Activated CD4-positive, alpha-beta T cell treated with anti-CD3 and anti-CD28 coated beads for 36 hours (primary cell): ENCODE results near the gene WNT4. TPM values are rescaled to one million over a fixed set of nuclear protein-coding genes. Genes with fewer than 3 reads are reported as not detected.

Source experiments
- ATAC-seq: fragments of 200-7000 bp; cut with Tn5 transposase; one replicate; pipeline ENCODE4 v1.10.0; 2021; ENCODE audit warnings: mild to moderate bottlenecking, moderate library complexity
- CTCF ChIA-PET: fragments of 350-600 bp; sonication (Branson Sonifier 250); formaldehyde crosslinking; loops from one replicate; lab custom pipeline; 2021; ENCODE audit warnings: antibody characterized with exemption; lab: Charles Lee
- POLR2A ChIA-PET: fragments of 350-600 bp; sonication (Branson Sonifier 250); formaldehyde crosslinking; loops from one replicate; lab custom pipeline; 2021; ENCODE audit warnings: antibody characterized with exemption, inconsistent platforms; lab: Charles Lee
- DNase-seq: peaks from one replicate; pipeline ENCODE4 v3.0.0-alpha.2; 2020
- H3K27ac Mint-ChIP-seq: one replicate; pipeline ENCODE4 v1.8.0; 2021; ENCODE audit warnings: mixed read lengths
- H3K27me3 Mint-ChIP-seq: one replicate; pipeline ENCODE4 v1.8.0; 2021; ENCODE audit warnings: mixed read lengths
- H3K36me3 Mint-ChIP-seq: one replicate; pipeline ENCODE4 v1.8.0; 2021; ENCODE audit warnings: low read depth, mixed read lengths
- H3K4me1 Mint-ChIP-seq: one replicate; pipeline ENCODE4 v1.8.0; 2021; ENCODE audit warnings: mixed read lengths
- H3K4me3 Mint-ChIP-seq: one replicate; pipeline ENCODE4 v1.8.0; 2021; ENCODE audit warnings: mild to moderate bottlenecking, moderate library complexity, mixed read lengths
- H3K9me3 Mint-ChIP-seq: one replicate; pipeline ENCODE4 v1.8.0; 2021; ENCODE audit warnings: low read depth, mixed read lengths
- intact Hi-C, 2 experiments: fragments of 100-400 bp; cut with DNase I in 1 of 2; cut with micrococcal nuclease in 1 of 2; formaldehyde crosslinking; loops; one replicate each; pipeline versions ENCODE4 v1.14.2 to v1.15.1; 2022 to 2024; cut with DNase I, micrococcal nuclease
- total RNA-seq, 2 experiments: library from RNA; stranded (reverse); gene quantifications; one replicate each; pipeline ENCODE4 v1.2.3, GENCODE V29; 2021

WNT4 gene
- total RNA-seq, 2 experiments from 2014 or later, result not detected

DNA sequence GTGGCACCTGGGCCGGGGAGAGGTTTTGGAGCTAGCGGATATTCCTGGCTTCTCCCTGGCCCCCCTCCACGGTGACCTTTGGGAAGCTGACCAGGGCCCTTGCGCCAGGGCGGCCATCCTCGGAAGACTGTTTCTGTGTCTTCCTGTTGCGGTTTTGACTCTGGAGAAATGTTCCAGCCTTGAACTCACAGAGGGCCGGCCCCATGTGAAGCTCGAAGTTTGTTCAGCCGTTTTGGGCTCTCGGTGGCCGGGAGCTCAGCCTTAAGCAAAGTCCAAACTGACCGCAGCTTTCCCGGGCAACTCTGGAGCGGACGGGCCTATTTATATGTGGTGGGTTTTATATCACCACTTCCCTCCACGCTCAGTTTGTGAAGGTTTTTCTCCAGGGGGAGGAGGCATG lies 17.0 kb upstream of the WNT4 start:
- Mint-ChIP-seq H3K36me3 (no peaks in the 10 kb centered on the region), H3K4me1 (no peaks in the 10 kb centered on the region), H3K27ac (no peak overlapping the region), H3K4me3 (no peak overlapping the region), H3K27me3 (no peaks in the 10 kb centered on the region), H3K9me3 (no peaks in the 10 kb centered on the region)
- ChIA-PET POLR2A (no interaction called here), CTCF (no interaction called here)
- ATAC-seq (no peak), DNase-seq (no peak)
- intact Hi-C loops, result no loop called here

DNA sequence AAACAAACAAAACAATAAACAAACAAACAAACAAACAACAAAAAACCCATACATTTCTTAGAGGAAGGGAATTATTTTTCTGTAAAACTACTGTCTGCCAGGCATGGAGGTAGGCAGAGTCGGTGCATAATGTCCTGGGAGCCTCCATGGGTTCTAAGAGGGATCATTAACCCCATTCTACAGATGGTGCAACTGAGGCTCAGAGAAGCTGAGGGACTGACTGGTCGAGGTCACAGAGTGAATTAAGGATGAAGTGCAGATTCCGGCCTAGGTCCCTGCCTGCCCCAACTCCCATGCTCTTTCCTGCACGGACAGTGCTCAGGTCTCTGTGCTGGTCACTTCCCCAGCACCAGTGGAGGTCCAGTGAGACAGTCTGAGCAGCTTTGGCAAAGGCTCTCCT lies 15.8 kb upstream of the WNT4 start:
- H3K9me3 Mint-ChIP-seq, result no peaks in the 10 kb centered on the region
- ChIA-PET CTCF (no interaction called here), POLR2A (no interaction called here)
- H3K36me3 Mint-ChIP-seq, result no peaks in the 10 kb centered on the region
- no peaks in the 10 kb centered on the region for H3K27me3 Mint-ChIP-seq
- H3K4me3 Mint-ChIP-seq, result no peak overlapping the region
- DNase-seq, result no peak
- H3K27ac Mint-ChIP-seq, result no peak overlapping the region
- no peaks in the 10 kb centered on the region for H3K4me1 Mint-ChIP-seq
- ATAC-seq, result no peak
- intact Hi-C loops, result no loop called here

DNA sequence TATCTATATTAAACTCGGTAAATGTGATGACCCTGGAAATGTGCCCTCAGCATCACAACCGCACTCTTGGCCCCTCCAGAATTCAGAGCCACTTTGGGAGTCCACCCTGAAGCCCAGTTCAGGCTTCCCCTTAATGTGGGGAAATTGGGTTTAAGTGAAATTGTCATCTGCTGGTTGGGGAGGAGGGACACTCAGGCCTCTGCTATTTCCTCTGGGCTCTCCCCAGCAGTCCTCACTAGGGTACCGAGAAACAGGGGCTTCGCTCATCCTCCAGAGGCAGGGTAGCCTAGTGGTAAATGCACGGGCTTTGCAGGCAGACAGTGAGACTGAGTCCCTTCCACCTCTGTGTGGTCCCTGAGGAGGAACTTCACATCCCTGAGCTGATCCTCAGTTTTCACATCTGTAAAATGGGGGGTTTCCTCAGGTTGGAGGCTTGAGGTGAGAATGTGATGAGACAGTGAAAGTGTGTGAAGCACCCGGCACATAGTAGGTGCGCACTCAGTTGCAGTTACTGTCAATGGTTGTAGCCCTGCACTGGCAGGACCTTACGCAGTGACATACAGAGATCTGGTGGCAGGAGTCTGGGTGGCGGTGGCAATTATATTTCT lies 14.6 kb upstream of the WNT4 start:
- no peak overlapping the region for H3K4me3 Mint-ChIP-seq
- no peaks in the 10 kb centered on the region for H3K36me3 Mint-ChIP-seq
- POLR2A ChIA-PET, result no interaction called here

DNA sequence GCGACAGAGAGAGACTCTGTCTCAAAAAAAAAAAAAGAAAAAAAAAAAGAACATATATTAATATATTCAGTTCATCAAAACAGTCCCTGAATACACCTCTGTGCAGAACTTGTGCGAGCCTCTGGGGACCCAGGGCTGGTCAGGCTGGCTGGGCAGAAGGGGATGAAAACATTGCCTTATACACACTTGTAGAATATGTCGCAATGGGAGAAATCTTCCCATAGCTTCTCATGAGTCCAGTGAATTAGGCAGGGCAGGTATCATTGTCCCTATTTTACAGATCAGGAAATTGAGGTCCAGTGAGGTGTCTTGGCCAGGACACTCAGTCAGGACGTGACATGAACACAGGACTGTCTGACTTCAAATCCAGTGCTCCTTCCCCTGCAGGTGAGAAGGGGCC lies 12.6 kb upstream of the WNT4 start:
- intact Hi-C loops, result no loop called here
- no peaks in the 10 kb centered on the region for H3K36me3 Mint-ChIP-seq
- DNase-seq (no peak), ATAC-seq (no peak)
- no peak overlapping the region for H3K27ac Mint-ChIP-seq
- no peaks in the 10 kb centered on the region for H3K9me3 Mint-ChIP-seq
- no peak overlapping the region for H3K4me3 Mint-ChIP-seq
- ChIA-PET POLR2A (no interaction called here), CTCF (interaction anchor here (0.8 kb wide), 1 partner anchor 23 kb away, joined by 3 read pairs; no protein-coding TSS in a partner anchor)
- H3K27me3 Mint-ChIP-seq, result peaks cover 9% of the 10 kb centered on the region
- H3K4me1 Mint-ChIP-seq, result no peaks in the 10 kb centered on the region

More for the DNA sequence above, 14.6 kb upstream of the WNT4 start:
- intact Hi-C loops, result no loop called here
- Mint-ChIP-seq H3K27ac (no peak overlapping the region), H3K4me1 (no peaks in the 10 kb centered on the region), H3K27me3 (peaks cover 6% of the 10 kb centered on the region), H3K9me3 (no peaks in the 10 kb centered on the region)
- no peak for ATAC-seq
- CTCF ChIA-PET, result interaction anchor here (0.6 kb wide), 1 partner anchor 49 kb away, joined by 6 read pairs; no protein-coding TSS in a partner anchor
- no peak for DNase-seq

DNA sequence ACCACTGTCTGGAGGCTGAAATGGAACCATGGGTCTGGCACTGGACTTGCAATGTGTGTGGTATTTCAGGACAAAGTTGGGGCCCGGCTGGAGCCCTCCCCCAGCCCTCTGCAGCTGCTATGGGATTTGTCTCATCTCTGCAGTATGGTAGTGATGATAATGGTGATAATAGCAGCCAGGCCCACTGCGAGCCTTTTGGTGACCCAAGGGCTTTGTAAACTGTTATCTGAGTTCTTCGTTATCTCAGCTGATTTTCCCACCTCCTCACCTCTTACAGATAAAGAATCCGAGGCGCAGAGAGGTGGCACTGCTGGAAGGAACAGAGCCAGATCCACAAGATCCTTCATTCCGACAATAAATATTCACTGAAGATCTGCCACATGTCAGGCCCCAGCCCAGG lies 11.7 kb upstream of the WNT4 start:
- no peak overlapping the region for H3K4me3 Mint-ChIP-seq
- intact Hi-C loops, result no loop called here

DNA sequence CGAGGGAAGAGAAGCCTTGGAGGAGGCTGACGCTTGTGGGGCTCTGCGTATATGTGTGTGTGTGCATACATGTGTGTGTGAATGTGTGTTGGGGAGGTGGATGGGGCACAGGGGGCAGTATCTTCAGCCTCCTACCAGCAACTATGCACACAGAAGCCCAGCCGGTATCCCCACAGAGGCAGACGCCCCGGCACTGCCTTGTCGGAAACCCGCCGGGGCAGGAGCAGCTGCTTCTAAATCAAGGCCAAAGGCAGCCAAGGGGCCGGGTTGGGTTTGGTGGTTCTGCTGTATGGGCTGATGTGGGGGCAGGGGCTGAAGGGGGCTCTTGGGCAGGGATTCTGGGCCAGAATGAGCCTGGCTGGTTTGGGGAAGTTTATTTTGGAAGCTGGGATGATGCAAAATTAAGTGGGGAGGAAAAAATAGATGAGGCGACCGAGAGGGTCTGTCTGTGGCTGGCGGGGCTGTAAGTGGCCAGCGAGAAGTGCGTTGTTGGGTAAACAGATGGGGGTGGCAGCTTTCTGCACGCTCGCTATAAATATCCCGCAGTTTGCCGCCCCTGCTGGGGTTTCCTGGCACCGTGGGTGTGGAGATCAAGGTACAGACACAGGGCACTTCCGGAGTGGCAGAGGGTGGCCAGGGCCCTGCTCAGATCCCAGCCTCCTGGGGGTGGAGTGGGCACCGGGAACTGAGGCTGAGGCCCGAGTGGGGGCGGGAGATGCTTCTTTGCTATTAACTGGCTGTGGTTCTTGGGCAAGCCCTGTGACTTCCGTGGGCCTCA lies 11.0 kb upstream of the WNT4 start:
- POLR2A ChIA-PET, result no interaction called here
- DNase-seq (no peak), ATAC-seq (no peak)
- no peak overlapping the region for H3K4me3 Mint-ChIP-seq
- CTCF ChIA-PET, result interaction anchor here (0.6 kb wide), 1 partner anchor 594 kb away, joined by 4 read pairs; no protein-coding TSS in a partner anchor
- H3K27me3 Mint-ChIP-seq, result peaks cover 14% of the 10 kb centered on the region
- no peak overlapping the region for H3K27ac Mint-ChIP-seq
- H3K36me3 Mint-ChIP-seq, result no peaks in the 10 kb centered on the region
- no peaks in the 10 kb centered on the region for H3K4me1 Mint-ChIP-seq
- H3K9me3 Mint-ChIP-seq, result no peaks in the 10 kb centered on the region
- intact Hi-C loops, result no loop called here

More for the DNA sequence above, 11.7 kb upstream of the WNT4 start:
- Mint-ChIP-seq H3K36me3 (no peaks in the 10 kb centered on the region), H3K27ac (no peak overlapping the region), H3K27me3 (peaks cover 14% of the 10 kb centered on the region), H3K4me1 (no peaks in the 10 kb centered on the region), H3K9me3 (no peaks in the 10 kb centered on the region)
- ATAC-seq (no peak), DNase-seq (no peak)
- POLR2A ChIA-PET, result no interaction called here
- CTCF ChIA-PET, result no interaction called here

DNA sequence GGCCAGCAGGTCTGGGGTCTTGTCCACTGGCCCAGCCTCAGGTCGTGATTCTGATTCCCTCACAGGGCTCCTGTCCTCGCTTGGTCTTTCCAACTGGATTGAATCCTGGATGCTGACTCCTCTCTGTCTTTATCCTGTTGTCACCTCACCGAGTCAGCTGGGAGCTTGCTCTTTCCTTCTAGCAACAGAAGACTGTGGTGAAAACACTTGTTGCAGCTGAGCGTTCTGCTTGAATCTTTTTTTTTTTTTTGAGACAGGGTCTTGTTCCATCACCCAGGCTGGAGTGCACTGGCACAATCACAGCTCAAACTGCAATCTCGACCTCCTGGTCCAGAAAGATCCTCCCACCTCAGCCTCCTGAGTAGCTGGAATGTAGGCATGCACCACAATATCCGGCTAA lies 8.0 kb upstream of the WNT4 start:
- ChIA-PET CTCF (no interaction called here), POLR2A (no interaction called here)
- no peaks in the 10 kb centered on the region for H3K9me3 Mint-ChIP-seq
- intact Hi-C loops, result no loop called here
- no peak overlapping the region for H3K27ac Mint-ChIP-seq
- H3K4me3 Mint-ChIP-seq, result no peak overlapping the region
- no peaks in the 10 kb centered on the region for H3K4me1 Mint-ChIP-seq
- ATAC-seq (no peak), DNase-seq (no peak)
- peaks cover 26% of the 10 kb centered on the region for H3K27me3 Mint-ChIP-seq
- no peaks in the 10 kb centered on the region for H3K36me3 Mint-ChIP-seq

DNA sequence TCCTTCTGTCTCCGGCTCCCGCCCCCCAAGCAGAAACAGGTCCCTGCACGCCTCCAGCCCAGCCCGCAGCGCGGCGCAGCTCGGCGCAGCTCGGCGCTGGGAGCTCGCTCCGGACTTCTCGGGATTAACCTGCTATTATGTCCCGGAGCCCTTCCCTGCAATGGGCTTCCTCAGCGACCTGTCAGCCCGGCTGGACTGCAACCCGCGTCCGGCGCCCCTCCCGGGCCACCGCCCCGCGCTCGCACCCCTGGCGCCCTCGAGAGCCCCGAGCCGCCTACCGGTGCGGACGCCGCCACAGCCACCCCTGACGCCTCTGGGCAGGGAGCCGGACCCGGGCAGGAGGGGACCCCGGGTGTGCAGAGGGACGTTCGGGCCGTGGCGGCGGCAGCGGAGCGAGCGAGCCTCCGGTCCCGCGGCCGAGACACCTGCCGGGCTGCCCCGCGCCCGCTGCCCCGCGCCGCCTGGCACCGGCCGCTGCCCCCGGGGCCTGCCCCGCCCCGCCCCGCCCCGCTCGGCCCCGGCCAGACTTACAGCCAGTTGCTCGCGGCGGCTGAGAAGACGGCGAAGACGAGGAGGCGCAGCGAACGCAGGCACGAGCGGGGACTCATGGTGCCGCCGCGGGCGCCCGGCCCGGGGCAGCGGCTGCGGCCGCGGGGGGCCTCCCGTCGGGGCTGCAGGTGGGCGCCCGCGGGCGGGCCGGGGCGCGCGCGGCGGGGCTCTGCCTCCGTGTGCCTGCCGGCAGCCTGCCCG lies 407 bp downstream of the WNT4 start:
- H3K27me3 Mint-ChIP-seq, result peaks cover 41% of the 10 kb centered on the region
- ChIA-PET CTCF (interaction anchor here (0.8 to 1.2 kb wide), 2 partner anchors 33 to 274 kb away, joined by 3 to 4 read pairs; no protein-coding TSS in a partner anchor), POLR2A (interaction anchor here (1.0 kb wide), 1 partner anchor 124 kb away, joined by 4 read pairs; no protein-coding TSS in a partner anchor)
- H3K9me3 Mint-ChIP-seq, result no peaks in the 10 kb centered on the region
- peak; percentile 32 for ATAC-seq
- peaks cover 5% of the 10 kb centered on the region for H3K4me1 Mint-ChIP-seq
- intact Hi-C loops, result no loop called here
- H3K27ac Mint-ChIP-seq, result no peak overlapping the region
- no peaks in the 10 kb centered on the region for H3K36me3 Mint-ChIP-seq
- peak; percentile 43 for DNase-seq
- H3K4me3 Mint-ChIP-seq, result no peak overlapping the region

DNA sequence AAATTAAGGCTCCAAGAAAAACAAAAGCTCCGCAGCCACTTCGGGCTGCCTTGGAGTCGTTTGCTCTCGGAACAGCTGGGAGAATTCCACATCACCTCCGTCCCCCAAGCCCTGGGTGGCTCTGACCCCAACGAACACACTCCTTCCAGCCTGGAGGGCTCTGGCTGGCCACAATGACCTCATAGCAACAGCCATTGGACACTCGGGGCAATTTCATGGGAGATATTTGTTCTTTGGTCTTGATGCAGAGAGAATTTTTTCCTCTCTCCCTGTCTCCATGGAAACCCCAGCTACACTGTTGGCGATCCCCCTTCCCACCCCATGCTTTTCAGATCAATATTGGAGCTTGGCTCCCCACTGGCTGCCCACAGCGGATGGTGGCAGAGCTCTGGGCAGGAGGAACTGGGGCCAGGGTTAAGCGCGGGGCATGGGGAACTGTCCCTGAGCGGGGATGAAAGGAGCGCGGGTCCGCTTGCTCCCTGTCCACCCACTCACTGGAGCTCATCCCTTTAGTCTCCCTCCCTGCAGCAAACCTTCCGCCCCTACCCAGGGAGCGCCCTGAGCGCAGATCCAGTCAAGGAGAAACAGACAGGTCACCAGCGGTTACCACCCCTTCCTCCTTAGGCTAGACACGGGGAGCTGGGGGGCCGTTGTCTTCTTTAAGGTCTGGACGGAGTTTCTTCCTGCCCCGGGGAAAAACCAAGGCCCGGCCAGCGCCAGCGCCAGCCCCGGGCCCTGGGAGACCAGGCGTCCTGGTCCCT lies 1.2 kb downstream of the WNT4 start:
- H3K36me3 Mint-ChIP-seq, result no peaks in the 10 kb centered on the region
- ATAC-seq (no peak), DNase-seq (no peak)
- ChIA-PET POLR2A (interaction anchor here (0.7 to 1.0 kb wide), 2 partner anchors 123 to 196 kb away, joined by 4 read pairs; no protein-coding TSS in a partner anchor), CTCF (interaction anchor here (0.8 to 1.2 kb wide), 2 partner anchors 32 to 275 kb away, joined by 3 to 4 read pairs; no protein-coding TSS in a partner anchor)
- intact Hi-C loops, result no loop called here
- no peaks in the 10 kb centered on the region for H3K9me3 Mint-ChIP-seq
- peaks cover 37% of the 10 kb centered on the region for H3K27me3 Mint-ChIP-seq
- peaks cover 5% of the 10 kb centered on the region for H3K4me1 Mint-ChIP-seq
- no peak overlapping the region for H3K27ac Mint-ChIP-seq
- peak overlapping the region; percentile 23 for H3K4me3 Mint-ChIP-seq

DNA sequence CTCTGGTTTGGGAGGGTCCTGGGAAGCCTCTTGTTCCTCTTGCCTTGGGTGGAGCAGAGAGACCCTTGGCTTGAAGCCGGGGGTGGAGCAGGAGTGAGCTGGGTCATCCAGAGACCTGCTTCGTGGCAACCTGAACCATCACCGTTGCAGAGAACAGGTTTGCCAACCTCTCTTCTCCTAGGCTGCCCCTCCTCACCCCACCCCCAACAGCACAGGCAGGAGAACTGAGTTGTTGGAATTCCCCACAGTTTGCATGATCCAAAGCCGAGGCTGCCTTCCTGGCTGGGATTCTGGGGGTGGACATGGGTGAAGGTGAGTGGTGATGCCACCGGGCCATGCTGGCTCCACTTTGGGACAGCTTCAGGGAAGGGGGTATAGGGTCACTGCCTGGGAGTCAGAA lies 2.2 kb downstream of the WNT4 start:
- intact Hi-C loops, result no loop called here
- peaks cover 5% of the 10 kb centered on the region for H3K4me1 Mint-ChIP-seq
- no peak overlapping the region for H3K27ac Mint-ChIP-seq
- no peaks in the 10 kb centered on the region for H3K36me3 Mint-ChIP-seq
- peaks cover 34% of the 10 kb centered on the region for H3K27me3 Mint-ChIP-seq
- H3K9me3 Mint-ChIP-seq, result no peaks in the 10 kb centered on the region
- H3K4me3 Mint-ChIP-seq, result no peak overlapping the region
- POLR2A ChIA-PET, result no interaction called here
- ATAC-seq (no peak), DNase-seq (no peak)
- CTCF ChIA-PET, result interaction anchor here (0.9 to 1.2 kb wide), 2 partner anchors 13 to 34 kb away, joined by 4 read pairs; no protein-coding TSS in a partner anchor

DNA sequence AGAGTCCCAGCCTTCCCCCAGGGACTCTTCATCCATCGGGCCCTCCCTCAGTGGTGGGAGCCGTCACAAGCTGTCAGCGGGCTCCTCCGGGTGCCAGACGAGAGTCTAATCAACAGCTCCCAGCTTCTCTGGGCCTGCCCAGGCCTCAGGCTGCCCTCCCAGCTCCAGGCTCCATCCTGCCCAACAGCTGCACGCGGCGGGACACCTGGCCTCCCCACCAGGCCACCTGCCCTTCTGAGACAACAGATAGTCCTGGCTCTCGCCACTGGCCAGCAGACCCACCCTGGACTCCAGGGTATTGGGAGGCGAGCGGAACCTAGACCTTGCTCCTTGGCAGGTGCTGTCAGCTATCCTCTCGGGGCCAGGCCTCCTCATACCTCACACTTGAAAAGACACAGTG lies 3.1 kb downstream of the WNT4 start:
- Mint-ChIP-seq H3K27ac (no peak overlapping the region), H3K36me3 (no peaks in the 10 kb centered on the region), H3K4me3 (no peak overlapping the region), H3K4me1 (peaks cover 5% of the 10 kb centered on the region), H3K9me3 (no peaks in the 10 kb centered on the region), H3K27me3 (peaks cover 27% of the 10 kb centered on the region)
- intact Hi-C loops, result no loop called here
- DNase-seq (no peak), ATAC-seq (no peak)
- ChIA-PET POLR2A (interaction anchor here (0.5 to 1.0 kb wide), 3 partner anchors 43 to 1242 kb away, joined by 3 to 4 read pairs (median 3); no protein-coding TSS in a partner anchor), CTCF (interaction anchor here (1.2 to 1.8 kb wide), 2 partner anchors 12 to 277 kb away, joined by 4 to 12 read pairs; no protein-coding TSS in a partner anchor)
